ENCODE measurements around the gene PAX5. TPM values are rescaled to one million over a fixed set of nuclear protein-coding genes. Genes with fewer than 3 reads are reported as not detected.

Gene PAX5
- total RNA-seq, 1 donor from 2014 or later, result not detected

- Histone ChIP-seq H3K36me3 (no peaks in the 10 kb centered on the region), H3K4me3 (no peak overlapping the region), H3K4me1 (no peaks in the 10 kb centered on the region), H3K27ac (no peak overlapping the region), H3K9me3 (no peaks in the 10 kb centered on the region), H3K27me3 (no peaks in the 10 kb centered on the region)
- intact Hi-C loops (cut with DNase I), result no loop called here
- TF ChIP-seq CTCF (IDR thresholded peaks at IDR 0.05), result no peak
- no peak for DNase-seq (ENCODE audit: low spot score in 2 of 2)
These were observed 93.2 kb downstream of the PAX5 start for GRCh38 chr9:36940881-36941280.

- no peak for TF ChIP-seq CTCF (IDR thresholded peaks at IDR 0.05)
These were observed 93.6 kb downstream of the PAX5 start for GRCh38 chr9:36940500-36940853.

GRCh38 chr9:36939655-36940499 lies 94.2 kb downstream of the PAX5 start:
- Histone ChIP-seq H3K4me1 (no peaks in the 10 kb centered on the region), H3K9me3 (no peaks in the 10 kb centered on the region), H3K27me3 (no peaks in the 10 kb centered on the region), H3K27ac (no peak overlapping the region), H3K4me3 (no peak overlapping the region), H3K36me3 (no peaks in the 10 kb centered on the region)
- intact Hi-C loops (cut with DNase I), result no loop called here
- no peak for TF ChIP-seq CTCF (IDR thresholded peaks at IDR 0.05)
- no peak for DNase-seq (ENCODE audit: low spot score in 2 of 2)

More at GRCh38 chr9:36940500-36940853, 93.6 kb downstream of the PAX5 start:
- Histone ChIP-seq H3K27me3 (no peaks in the 10 kb centered on the region), H3K9me3 (no peaks in the 10 kb centered on the region), H3K4me1 (no peaks in the 10 kb centered on the region), H3K36me3 (no peaks in the 10 kb centered on the region), H3K4me3 (no peak overlapping the region), H3K27ac (no peak overlapping the region)
- intact Hi-C loops (cut with DNase I), result no loop called here
- DNase-seq (ENCODE audit: low spot score in 2 of 2), result no peak

GRCh38 chr9:36939214-36939613 lies 94.9 kb downstream of the PAX5 start:
- intact Hi-C loops (cut with DNase I), result no loop called here
- DNase-seq (ENCODE audit: low spot score in 2 of 2), result no peak
- no peak for TF ChIP-seq CTCF (IDR thresholded peaks at IDR 0.05)
- Histone ChIP-seq H3K36me3 (no peaks in the 10 kb centered on the region), H3K9me3 (no peaks in the 10 kb centered on the region), H3K4me3 (no peak overlapping the region), H3K27me3 (no peaks in the 10 kb centered on the region), H3K4me1 (no peaks in the 10 kb centered on the region), H3K27ac (no peak overlapping the region)

GRCh38 chr9:36938617-36939016 lies 95.5 kb downstream of the PAX5 start:
- Histone ChIP-seq H3K4me1 (no peaks in the 10 kb centered on the region), H3K27ac (no peak overlapping the region), H3K4me3 (no peak overlapping the region), H3K9me3 (no peaks in the 10 kb centered on the region), H3K36me3 (no peaks in the 10 kb centered on the region), H3K27me3 (no peaks in the 10 kb centered on the region)
- DNase-seq (ENCODE audit: low spot score in 2 of 2), result no peak
- no peak for TF ChIP-seq CTCF (IDR thresholded peaks at IDR 0.05)
- intact Hi-C loops (cut with DNase I), result no loop called here

Data from ascending aorta (tissue), 2 donors.